Gastroesophageal sphincter (tissue), 3 donors: ENCODE results near the gene HMGB1.

Experiments used
- POLR2A ChIP-seq, 2 donors: fragments of 450-650 bp; IDR thresholded peaks; one replicate each; pipeline ENCODE4 v1.6.1; 2017; ENCODE audit warnings: antibody characterized with exemption in 2 of 2, mild to moderate bottlenecking in 2 of 2, moderate library complexity in 1 of 2
- POLR2AphosphoS5 ChIP-seq: sonication (generic); formaldehyde crosslinking; IDR thresholded peaks from one replicate; pipeline ENCODE4 v1.6.1; 2017; ENCODE audit warnings: antibody characterized with exemption
- TF ChIP-seq, protein P1 (sequence below), 4 experiments: fragments of 200-600 bp in 2 of 4; fragments of 450-650 bp in 2 of 4; sonication (generic) in 1 of 4; IDR thresholded peaks; one replicate each; pipeline ENCODE4 v1.5.1; 2017 to 2019; ENCODE audit warnings: antibody characterized with exemption in 4 of 4, mild to moderate bottlenecking in 2 of 4, moderate library complexity in 2 of 4

DNA sequence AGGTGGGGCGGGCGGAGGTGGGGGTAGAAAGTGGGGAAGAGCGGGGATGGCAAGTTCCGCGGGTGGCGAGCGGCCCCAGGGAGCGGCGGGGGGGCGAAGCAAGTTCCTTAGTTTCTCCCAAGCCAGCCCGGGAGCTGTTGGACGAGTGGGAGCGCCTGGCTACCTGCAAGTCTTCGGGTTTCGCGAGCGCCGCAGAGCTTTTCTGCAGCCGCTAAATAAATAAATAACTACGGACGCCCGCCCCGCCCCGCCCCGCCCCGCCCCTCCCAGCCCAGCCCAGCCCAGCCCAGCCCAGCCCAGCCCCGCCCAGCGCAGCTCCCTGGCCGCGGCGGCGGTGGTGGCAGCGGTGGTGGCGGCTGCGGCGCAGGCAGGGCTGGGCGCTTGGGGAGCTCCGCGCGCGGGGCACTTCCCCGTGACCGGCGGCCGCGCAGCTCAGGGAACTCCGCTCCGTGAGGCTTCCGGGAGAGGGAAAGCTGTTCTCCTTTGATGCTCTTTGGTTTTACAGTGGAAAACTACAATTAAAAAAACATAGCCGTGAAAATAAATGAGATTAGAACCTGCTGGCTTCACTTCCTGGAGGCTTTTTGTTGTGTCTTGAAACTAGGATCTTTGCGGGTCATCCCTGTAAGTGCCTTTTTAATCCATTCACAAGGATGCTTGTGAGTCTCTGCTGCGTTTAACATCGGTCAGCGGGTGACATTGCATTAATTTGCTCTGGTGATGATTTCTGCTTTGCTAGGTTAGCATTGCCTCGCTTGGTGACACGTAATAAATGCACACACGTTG lies 43.5 kb downstream of the HMGB1 start, which contains the start of gene UBE2L5:
- TF ChIP-seq, protein P1, sequence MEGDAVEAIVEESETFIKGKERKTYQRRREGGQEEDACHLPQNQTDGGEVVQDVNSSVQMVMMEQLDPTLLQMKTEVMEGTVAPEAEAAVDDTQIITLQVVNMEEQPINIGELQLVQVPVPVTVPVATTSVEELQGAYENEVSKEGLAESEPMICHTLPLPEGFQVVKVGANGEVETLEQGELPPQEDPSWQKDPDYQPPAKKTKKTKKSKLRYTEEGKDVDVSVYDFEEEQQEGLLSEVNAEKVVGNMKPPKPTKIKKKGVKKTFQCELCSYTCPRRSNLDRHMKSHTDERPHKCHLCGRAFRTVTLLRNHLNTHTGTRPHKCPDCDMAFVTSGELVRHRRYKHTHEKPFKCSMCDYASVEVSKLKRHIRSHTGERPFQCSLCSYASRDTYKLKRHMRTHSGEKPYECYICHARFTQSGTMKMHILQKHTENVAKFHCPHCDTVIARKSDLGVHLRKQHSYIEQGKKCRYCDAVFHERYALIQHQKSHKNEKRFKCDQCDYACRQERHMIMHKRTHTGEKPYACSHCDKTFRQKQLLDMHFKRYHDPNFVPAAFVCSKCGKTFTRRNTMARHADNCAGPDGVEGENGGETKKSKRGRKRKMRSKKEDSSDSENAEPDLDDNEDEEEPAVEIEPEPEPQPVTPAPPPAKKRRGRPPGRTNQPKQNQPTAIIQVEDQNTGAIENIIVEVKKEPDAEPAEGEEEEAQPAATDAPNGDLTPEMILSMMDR (IDR thresholded peaks at IDR 0.05): peak in 1 of 4 experiments; percentile 16
- TF ChIP-seq POLR2A (IDR thresholded peaks at IDR 0.05): peak; percentile 77 to 87
- peak; percentile 63 for TF ChIP-seq POLR2AphosphoS5
